Activated CD4-positive, alpha-beta memory T cell treated with anti-CD3 and anti-CD28 coated beads, Interleukin-2, amount 10 ng/mL, durations not matched to agents 7 days and 5 days (primary cell): ENCODE data around the gene HERPUD1. TPM values are rescaled to one million over a fixed set of nuclear protein-coding genes. Genes with fewer than 3 reads are reported as not detected.
"Not testable (repeated sequence)": the region's sequence is repeated elsewhere in the genome, so short reads cannot be mapped to it uniquely, and the experiment has no call there.

Experiments
- CTCF ChIA-PET: fragments of 350-600 bp; sonication (Branson Sonifier 250); formaldehyde crosslinking; loops from one replicate; lab custom pipeline; 2021; ENCODE audit warnings: antibody characterized with exemption, inconsistent platforms; lab: Charles Lee
- POLR2A ChIA-PET: fragments of 350-600 bp; sonication (Branson Sonifier 250); formaldehyde crosslinking; loops from one replicate; lab custom pipeline; 2021; ENCODE audit warnings: antibody characterized with exemption; lab: Charles Lee
- DNase-seq: peaks from one replicate; pipeline ENCODE4 v3.0.0-alpha.2; 2020
- H3K27ac Mint-ChIP-seq: one replicate; pipeline ENCODE4 v1.8.0; 2021; ENCODE audit warnings: mild to moderate bottlenecking, mixed read lengths
- H3K27me3 Mint-ChIP-seq: one replicate; pipeline ENCODE4 v1.8.0; 2021; ENCODE audit warnings: mixed read lengths
- H3K36me3 Mint-ChIP-seq: one replicate; pipeline ENCODE4 v1.8.0; 2021; ENCODE audit warnings: low read depth, mixed read lengths
- H3K4me1 Mint-ChIP-seq: one replicate; pipeline ENCODE4 v1.8.0; 2021; ENCODE audit warnings: mixed read lengths
- H3K4me3 Mint-ChIP-seq: one replicate; pipeline ENCODE4 v1.8.0; 2021; ENCODE audit warnings: mild to moderate bottlenecking, mixed read lengths
- H3K9me3 Mint-ChIP-seq: one replicate; pipeline ENCODE4 v1.8.0; 2021; ENCODE audit warnings: mixed read lengths
- total RNA-seq, 2 experiments: library from RNA; stranded (reverse); gene quantifications; one replicate each; pipeline ENCODE4 v1.2.3, GENCODE V29; 2021

The HERPUD1 gene
- total RNA-seq, 2 experiments from 2014 or later = 166 to 171 TPM

DNA sequence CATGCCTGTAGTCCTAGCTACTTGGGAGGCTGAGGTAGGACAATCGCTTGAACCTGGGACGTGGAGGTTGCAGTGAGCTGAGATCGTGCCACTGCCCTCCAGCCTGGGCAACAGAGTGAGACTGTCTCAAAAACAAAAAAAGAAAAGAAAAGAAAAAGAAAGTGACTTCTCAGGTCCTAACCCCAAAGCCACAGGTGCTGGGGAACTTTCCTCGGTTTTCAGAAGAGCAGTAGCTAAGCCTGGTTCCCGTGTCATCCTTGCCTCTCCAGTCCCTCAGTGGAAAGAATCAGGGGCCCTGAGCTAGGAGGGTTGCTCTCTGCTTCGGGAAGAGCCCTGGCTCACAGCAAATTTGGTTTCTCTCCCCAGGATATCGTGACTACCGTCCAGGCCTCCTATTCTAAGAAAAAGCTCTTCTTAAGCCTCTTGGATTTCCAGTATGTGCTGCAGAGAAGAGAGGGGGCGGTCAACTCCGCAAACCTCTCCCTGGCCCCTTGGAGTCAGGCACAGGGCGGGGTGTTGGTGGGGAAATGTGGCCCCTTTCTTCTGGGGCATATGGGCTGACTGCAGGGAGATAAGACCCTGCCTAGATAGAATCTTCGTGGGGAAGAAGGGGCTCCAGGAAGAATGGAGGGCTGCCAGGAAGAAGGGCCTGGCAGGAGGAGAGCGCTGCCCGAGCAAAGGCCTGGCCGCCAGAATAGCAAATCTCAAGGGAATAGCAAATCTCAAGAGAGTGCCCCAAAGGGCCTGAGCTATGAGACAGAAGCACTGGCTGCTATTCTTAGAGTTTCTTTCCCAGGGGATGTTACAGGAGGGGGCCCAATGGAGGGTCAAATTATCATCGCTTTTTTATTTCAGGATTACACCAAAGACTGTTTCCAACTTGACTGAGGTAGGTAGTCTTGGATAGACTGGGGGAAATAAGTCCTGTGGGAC is 49.1 kb downstream of the HERPUD1 start:
- Mint-ChIP-seq H3K27ac (no peak overlapping the region), H3K27me3 (no peaks in the 10 kb centered on the region), H3K36me3 (peaks cover 43% of the 10 kb centered on the region), H3K4me3 (no peak overlapping the region), H3K4me1 (peaks cover 49% of the 10 kb centered on the region), H3K9me3 (no peaks in the 10 kb centered on the region)
- ChIA-PET CTCF (interaction anchor here (1.5 kb wide), 1 partner anchor 17 kb away, joined by 6 read pairs; no protein-coding TSS in a partner anchor), POLR2A (interaction anchor here (0.7 to 1.2 kb wide), 3 partner anchors 11 to 50 kb away, joined by 3 read pairs; no protein-coding TSS in a partner anchor)
- no peak for DNase-seq

DNA sequence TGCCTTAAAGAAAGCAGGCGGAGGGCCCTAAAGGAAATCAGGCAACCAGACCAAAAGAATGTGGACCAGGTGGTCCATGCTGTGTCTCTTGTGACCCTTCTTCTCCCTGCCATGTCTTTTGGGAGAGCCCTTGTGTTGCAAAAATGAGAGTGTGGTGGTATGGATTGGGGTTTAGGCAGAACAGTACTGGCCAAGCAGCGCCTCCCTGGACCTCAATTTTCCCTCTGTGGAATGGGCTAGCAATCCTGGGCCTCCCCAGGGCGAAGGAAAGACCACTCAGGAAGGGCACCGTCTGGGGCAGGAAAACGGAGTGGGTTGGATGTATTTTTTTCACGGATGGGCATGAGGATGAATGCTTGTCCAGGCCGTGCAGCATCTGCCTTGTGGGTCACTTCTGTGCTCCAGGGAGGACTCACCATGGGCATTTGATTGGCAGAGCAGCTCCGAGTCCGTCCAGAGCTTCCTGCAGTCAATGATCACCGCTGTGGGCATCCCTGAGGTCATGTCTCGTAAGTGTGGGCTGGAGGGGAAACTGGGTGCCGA is 49.9 kb downstream of the HERPUD1 start:
- H3K27me3 Mint-ChIP-seq = no peaks in the 10 kb centered on the region
- H3K27ac Mint-ChIP-seq = no peak overlapping the region
- peaks cover 56% of the 10 kb centered on the region for H3K4me1 Mint-ChIP-seq
- H3K9me3 Mint-ChIP-seq = no peaks in the 10 kb centered on the region
- ChIA-PET POLR2A (interaction anchor here (1.2 to 22.6 kb wide), 2 partner anchors 15 to 24 kb away, joined by 3 to 373 read pairs; no protein-coding TSS in a partner anchor), CTCF (interaction anchor here (1.5 kb wide), 1 partner anchor 18 kb away, joined by 6 read pairs; no protein-coding TSS in a partner anchor)
- H3K36me3 Mint-ChIP-seq = peaks cover 47% of the 10 kb centered on the region
- no peak for DNase-seq
- no peak overlapping the region for H3K4me3 Mint-ChIP-seq

DNA sequence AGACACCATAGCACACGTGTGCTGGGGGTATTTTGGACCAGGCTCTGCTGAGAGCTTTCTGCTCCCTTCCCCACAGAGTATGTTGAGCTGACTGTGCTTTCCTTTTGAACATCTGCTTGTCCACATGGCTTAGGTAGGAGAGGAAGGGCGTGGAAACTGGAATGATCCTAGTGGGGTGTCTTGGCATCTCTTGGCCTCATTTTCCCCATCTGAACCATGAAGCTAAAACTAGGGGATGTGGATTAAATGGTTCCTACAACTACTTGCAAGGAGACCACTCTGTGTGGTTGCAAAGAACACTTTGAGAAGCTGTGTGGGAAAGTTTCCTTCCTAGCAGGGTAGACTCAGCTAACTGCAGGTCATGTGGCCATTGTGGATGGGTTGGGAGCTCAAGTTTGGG is 50.8 kb downstream of the HERPUD1 start:
- Mint-ChIP-seq H3K36me3 (peaks cover 56% of the 10 kb centered on the region), H3K9me3 (no peaks in the 10 kb centered on the region), H3K4me1 (peaks cover 64% of the 10 kb centered on the region), H3K27me3 (no peaks in the 10 kb centered on the region), H3K4me3 (no peak overlapping the region), H3K27ac (no peak overlapping the region)
- CTCF ChIA-PET = interaction anchor here (3.7 kb wide), 1 partner anchor 18 kb away, joined by 22 read pairs; no protein-coding TSS in a partner anchor
- no peak for DNase-seq
- POLR2A ChIA-PET = interaction anchor here (22.6 kb wide), 1 partner anchor 24 kb away, joined by 373 read pairs; no protein-coding TSS in a partner anchor

DNA sequence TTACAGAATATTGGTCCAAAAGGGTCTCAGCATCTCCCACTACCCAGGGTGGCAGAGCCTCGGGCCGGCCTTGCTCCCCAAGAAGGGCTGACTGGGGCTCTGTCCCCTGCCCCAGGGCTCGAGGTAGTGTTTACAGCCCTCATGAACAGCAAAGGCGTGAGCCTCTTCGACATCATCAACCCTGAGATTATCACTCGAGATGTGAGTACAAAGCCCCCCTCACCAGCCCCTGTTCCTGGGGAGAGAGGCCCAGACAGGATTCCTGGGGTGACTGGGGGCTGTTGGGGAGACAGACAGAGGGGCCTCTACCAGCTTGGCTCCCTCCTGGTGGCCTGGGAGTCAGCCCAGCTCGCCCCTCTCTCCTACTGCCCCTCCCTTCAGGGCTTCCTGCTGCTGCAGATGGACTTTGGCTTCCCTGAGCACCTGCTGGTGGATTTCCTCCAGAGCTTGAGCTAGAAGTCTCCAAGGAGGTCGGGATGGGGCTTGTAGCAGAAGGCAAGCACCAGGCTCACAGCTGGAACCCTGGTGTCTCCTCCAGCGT is 51.3 kb downstream of the HERPUD1 start:
- H3K27ac Mint-ChIP-seq = no peak overlapping the region
- H3K4me3 Mint-ChIP-seq = no peak overlapping the region
- peaks cover 70% of the 10 kb centered on the region for H3K4me1 Mint-ChIP-seq
- CTCF ChIA-PET = interaction anchor here (3.7 kb wide), 1 partner anchor 18 kb away, joined by 22 read pairs; no protein-coding TSS in a partner anchor
- POLR2A ChIA-PET = interaction anchor here (1.1 to 22.6 kb wide), 4 partner anchors 11 to 58 kb away, joined by 3 to 373 read pairs (median 14); no protein-coding TSS in a partner anchor
- peaks cover 62% of the 10 kb centered on the region for H3K36me3 Mint-ChIP-seq
- no peaks in the 10 kb centered on the region for H3K27me3 Mint-ChIP-seq
- H3K9me3 Mint-ChIP-seq = no peaks in the 10 kb centered on the region
- DNase-seq = no peak

DNA sequence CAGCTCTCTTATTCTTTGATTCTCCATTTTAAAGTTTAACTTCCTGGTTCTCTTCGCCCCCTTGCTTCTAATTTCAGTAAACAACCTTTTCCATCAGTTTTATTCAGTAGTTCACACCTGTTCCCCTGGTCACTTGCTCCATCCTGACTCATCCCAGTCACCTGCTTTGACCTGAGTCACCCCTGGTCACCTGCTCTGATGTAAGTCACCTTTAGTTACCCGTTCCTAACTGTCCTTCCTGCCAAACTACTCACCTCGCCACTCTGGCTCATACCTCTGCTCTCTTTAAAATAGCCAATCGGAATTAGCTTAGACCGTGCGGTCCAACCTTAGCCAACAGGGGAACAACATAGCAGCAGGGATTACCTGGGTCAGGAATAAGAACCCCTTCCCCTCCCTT is 52.7 kb downstream of the HERPUD1 start:
- peaks cover 73% of the 10 kb centered on the region for H3K4me1 Mint-ChIP-seq

DNA sequence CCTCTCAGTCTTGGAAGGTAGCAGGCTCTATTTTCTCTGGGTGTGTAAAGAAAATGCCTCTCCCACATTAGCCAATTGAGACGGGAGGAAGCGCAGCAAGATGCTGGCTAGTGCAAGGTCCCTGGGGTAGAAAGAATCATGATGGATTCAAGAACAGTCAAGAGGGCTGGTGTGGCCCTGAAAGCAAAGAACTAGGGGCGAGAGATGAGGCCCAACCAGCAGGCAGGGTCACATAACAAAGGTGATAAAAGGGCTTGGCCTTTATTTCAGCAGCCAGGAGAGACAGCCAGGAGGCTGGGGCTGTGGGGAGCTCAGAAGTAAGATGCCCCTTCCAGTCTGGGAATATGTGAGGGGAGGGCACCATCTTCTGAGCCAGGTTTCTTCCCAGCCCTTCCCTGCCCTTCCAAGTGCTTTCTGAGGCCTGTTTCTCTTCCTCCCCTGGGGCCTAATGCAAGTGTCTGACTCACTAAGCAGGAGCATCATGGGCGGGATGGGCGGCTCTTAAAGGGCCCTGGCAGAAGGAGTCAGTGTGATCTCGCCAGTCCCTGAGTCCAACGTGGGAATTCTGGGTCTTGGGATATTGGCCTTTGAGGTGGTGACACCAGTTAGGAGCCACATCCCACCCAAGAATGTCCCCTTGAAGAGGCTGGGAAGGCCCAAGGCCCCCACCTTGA is 53.5 kb downstream of the HERPUD1 start:
- H3K4me1 Mint-ChIP-seq = peaks cover 71% of the 10 kb centered on the region
- H3K27me3 Mint-ChIP-seq = no peaks in the 10 kb centered on the region
- peak overlapping the region; percentile 24 for H3K4me3 Mint-ChIP-seq
- no peak for DNase-seq
- H3K36me3 Mint-ChIP-seq = peaks cover 78% of the 10 kb centered on the region
- no peaks in the 10 kb centered on the region for H3K9me3 Mint-ChIP-seq
- H3K27ac Mint-ChIP-seq = peak overlapping the region; percentile 77
- ChIA-PET POLR2A (interaction anchor here (1.3 to 22.6 kb wide), 5 partner anchors 8 to 84 kb away, joined by 3 to 373 read pairs (median 6); no protein-coding TSS in a partner anchor), CTCF (interaction anchor here (1.6 to 3.7 kb wide), 2 partner anchors 15 to 20 kb away, joined by 5 to 22 read pairs; no protein-coding TSS in a partner anchor)

More for the DNA sequence above, 52.7 kb downstream of the HERPUD1 start:
- H3K27ac Mint-ChIP-seq = peak overlapping the region; percentile 77
- H3K9me3 Mint-ChIP-seq = no peaks in the 10 kb centered on the region
- ChIA-PET CTCF (interaction anchor here (0.5 to 3.7 kb wide), 3 partner anchors 10 to 132 kb away, joined by 3 to 22 read pairs (median 5); no protein-coding TSS in a partner anchor), POLR2A (interaction anchor here (2.0 to 22.6 kb wide), 3 partner anchors 19 to 57 kb away, joined by 6 to 373 read pairs (median 21); no protein-coding TSS in a partner anchor)
- H3K4me3 Mint-ChIP-seq = no peak overlapping the region
- DNase-seq = no peak
- H3K36me3 Mint-ChIP-seq = peaks cover 76% of the 10 kb centered on the region
- no peaks in the 10 kb centered on the region for H3K27me3 Mint-ChIP-seq

DNA sequence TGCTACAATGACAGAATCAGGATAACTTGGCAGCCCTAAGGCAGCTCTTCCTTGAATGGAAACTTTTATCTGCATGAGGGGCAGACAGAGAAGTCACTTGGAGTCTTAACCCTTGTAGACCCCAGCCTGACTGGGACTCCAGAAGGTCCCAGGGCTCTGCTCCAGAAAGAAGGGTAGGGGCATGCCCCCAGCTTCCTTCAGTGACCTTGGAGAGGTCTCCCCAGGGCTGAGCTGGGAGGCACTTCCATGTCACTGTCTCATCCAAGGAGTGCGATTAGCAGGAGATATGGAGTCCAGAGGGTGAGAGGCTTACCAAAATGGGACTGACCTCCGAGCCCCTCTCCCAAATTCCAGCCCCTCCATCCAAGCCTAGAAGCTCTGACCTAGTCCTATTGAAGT is 54.0 kb downstream of the HERPUD1 start:
- H3K36me3 Mint-ChIP-seq = peaks cover 83% of the 10 kb centered on the region
- CTCF ChIA-PET = interaction anchor here (1.4 to 3.7 kb wide), 4 partner anchors 10 to 22 kb away, joined by 4 to 22 read pairs (median 6); no protein-coding TSS in a partner anchor

DNA sequence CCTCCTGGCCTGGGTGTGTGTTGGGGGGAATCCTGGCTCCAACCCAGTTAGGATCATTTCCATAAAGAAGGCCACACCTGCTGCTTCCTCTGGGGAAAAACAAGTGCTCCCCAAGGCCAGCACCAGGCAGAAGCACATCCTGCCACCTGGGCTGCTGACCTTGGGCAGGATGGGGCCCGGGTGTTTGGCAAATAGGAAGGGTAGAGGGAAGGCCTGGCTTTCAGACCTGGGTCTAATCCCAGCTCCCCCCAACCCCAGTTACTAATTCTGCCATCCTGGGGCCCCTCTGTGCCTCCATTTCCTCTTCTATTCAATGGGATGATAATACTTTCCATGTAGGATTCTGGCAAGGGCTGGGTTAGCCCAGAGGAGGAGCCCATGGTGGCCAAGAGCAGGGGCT is 54.4 kb downstream of the HERPUD1 start:
- Mint-ChIP-seq H3K4me1 (peaks cover 68% of the 10 kb centered on the region), H3K27me3 (no peaks in the 10 kb centered on the region), H3K36me3 (peaks cover 84% of the 10 kb centered on the region), H3K9me3 (no peaks in the 10 kb centered on the region), H3K27ac (peak overlapping the region; percentile 100), H3K4me3 (peak overlapping the region; percentile 99)
- DNase-seq = no peak
- POLR2A ChIA-PET = interaction anchor here (0.9 to 22.6 kb wide), 6 partner anchors 9 to 83 kb away, joined by 3 to 373 read pairs (median 14); partner anchors contain the start of gene HERPUD1
- CTCF ChIA-PET = interaction anchor here (1.4 to 1.7 kb wide), 3 partner anchors 11 to 22 kb away, joined by 4 to 7 read pairs (median 5); no protein-coding TSS in a partner anchor

More for the DNA sequence above, 54.0 kb downstream of the HERPUD1 start:
- no peaks in the 10 kb centered on the region for H3K27me3 Mint-ChIP-seq
- H3K9me3 Mint-ChIP-seq = no peaks in the 10 kb centered on the region
- H3K4me1 Mint-ChIP-seq = peaks cover 72% of the 10 kb centered on the region
- no peak for DNase-seq
- POLR2A ChIA-PET = interaction anchor here (0.9 to 22.6 kb wide), 6 partner anchors 9 to 84 kb away, joined by 3 to 373 read pairs (median 14); partner anchors contain the start of gene HERPUD1
- H3K27ac Mint-ChIP-seq = peak overlapping the region; percentile 77
- no peak overlapping the region for H3K4me3 Mint-ChIP-seq

DNA sequence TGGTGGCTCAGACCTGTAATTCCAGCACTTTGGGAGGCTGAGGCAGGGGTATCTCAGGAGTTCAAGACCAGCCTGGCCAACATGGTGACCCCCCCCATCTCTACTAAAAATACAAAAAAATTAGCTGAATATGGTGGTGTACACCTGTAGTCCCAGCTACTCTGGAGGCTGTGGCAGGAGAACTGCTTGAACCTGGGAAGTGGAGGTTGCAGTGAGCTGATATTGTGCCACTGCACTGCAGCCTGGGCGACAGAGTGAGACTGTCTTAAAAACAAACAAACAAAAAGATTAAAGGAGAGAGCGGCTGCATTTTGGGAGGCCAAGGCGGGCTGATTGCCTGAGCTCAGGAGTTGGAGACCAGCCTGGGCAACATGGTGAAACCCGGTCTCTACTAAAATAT is 55.0 kb downstream of the HERPUD1 start:
- DNase-seq, H3K9me3 Mint-ChIP-seq, H3K27me3 Mint-ChIP-seq: not testable (repeated sequence)
- peaks cover 84% of the 10 kb centered on the region for H3K36me3 Mint-ChIP-seq
- peaks cover 67% of the 10 kb centered on the region for H3K4me1 Mint-ChIP-seq
- H3K4me3 Mint-ChIP-seq = peak overlapping the region; percentile 99
- CTCF ChIA-PET = interaction anchor here (1.4 to 1.7 kb wide), 3 partner anchors 11 to 23 kb away, joined by 4 to 7 read pairs (median 5); no protein-coding TSS in a partner anchor
- POLR2A ChIA-PET = interaction anchor here (0.9 to 22.6 kb wide), 6 partner anchors 10 to 199 kb away, joined by 3 to 373 read pairs (median 14); partner anchors contain the start of genes HERPUD1, PSME3IP1 and RSPRY1
- peak overlapping the region; percentile 100 for H3K27ac Mint-ChIP-seq

DNA sequence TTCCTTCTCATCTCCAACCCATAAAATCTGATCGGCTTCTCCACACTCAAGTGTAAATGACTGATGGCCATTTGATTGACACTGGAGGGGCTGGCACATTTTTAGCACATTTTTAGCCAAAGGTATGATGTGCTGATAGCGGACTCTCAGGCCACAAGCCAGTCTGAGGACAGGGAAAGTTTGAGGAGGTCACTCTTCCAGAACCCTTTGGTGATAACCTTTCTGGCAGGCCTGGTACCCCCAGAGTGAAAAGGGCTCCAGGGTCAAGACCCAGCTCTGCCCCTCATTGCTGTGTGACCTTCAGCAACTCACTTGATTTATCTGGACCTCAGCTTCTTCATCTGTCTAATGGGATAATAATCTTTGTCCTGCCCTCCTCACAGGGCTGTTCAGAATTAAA is 55.8 kb downstream of the HERPUD1 start:
- DNase-seq = no peak
- H3K27me3 Mint-ChIP-seq = no peaks in the 10 kb centered on the region
- ChIA-PET CTCF (interaction anchor here (1.7 to 2.7 kb wide), 2 partner anchors 12 to 54 kb away, joined by 4 to 11 read pairs; no protein-coding TSS in a partner anchor), POLR2A (interaction anchor here (1.2 to 22.6 kb wide), 10 partner anchors 8 to 459 kb away, joined by 3 to 373 read pairs (median 12); partner anchors contain the start of genes CIAPIN1, COQ9, HERPUD1 and PSME3IP1)
- H3K4me3 Mint-ChIP-seq = peak overlapping the region; percentile 99
- peak overlapping the region; percentile 100 for H3K27ac Mint-ChIP-seq
- no peaks in the 10 kb centered on the region for H3K9me3 Mint-ChIP-seq
- peaks cover 81% of the 10 kb centered on the region for H3K36me3 Mint-ChIP-seq
- H3K4me1 Mint-ChIP-seq = peaks cover 67% of the 10 kb centered on the region
